GM13977 (cell line): Measurements from ENCODE around the gene IKBKG.
"Not testable (repeated sequence)": the region's sequence is repeated elsewhere in the genome, so short reads cannot be mapped to it uniquely, and the experiment has no call there.

Source experiments
- DNase-seq: peaks from one replicate; pipeline ENCODE4 v3.0.0; 2012; ENCODE audit warnings: low spot score
- CTCF ChIP-seq: IDR thresholded peaks from 2 replicates; pipeline ENCODE4 v1.5.1; 2012; ENCODE audit warnings: mild to moderate bottlenecking, control low read depth; ENCODE audit not compliant: insufficient read depth; ENCODE audit errors: extremely low read depth, missing control alignments
- in situ Hi-C: fragments of 300-500 bp; cut with MboI; formaldehyde crosslinking; loops from one replicate; pipeline ENCODE4 v1.12.0; 2022; ENCODE audit warnings: low sequenced_read_pairs, low pct_unique_long_range_greater_than_20kb, mixed read lengths, inconsistent platforms; ENCODE audit not compliant: unreplicated experiment

The IKBKG gene

GRCh38 chrX:154603438-154604430 is 56.3 kb downstream of the IKBKG start:
- DNase-seq, result no peak
- in situ Hi-C loops, result no loop called here
- TF ChIP-seq CTCF, result no peak

- no peak for TF ChIP-seq CTCF
- in situ Hi-C loops, result no loop called here
- no peak for DNase-seq
Observed at GRCh38 chrX:154605566-154605965, 58.1 kb downstream of the IKBKG start.

- in situ Hi-C loops, result no loop called here
- DNase-seq, result no peak
- TF ChIP-seq CTCF, result no peak
Observed at GRCh38 chrX:154607370-154607769, 60.0 kb downstream of the IKBKG start.

- DNase-seq, in situ Hi-C loops: not testable (repeated sequence)
Observed at GRCh38 chrX:154607976-154608375, 60.6 kb downstream of the IKBKG start.

- DNase-seq, in situ Hi-C loops: not testable (repeated sequence)
Observed at GRCh38 chrX:154608823-154609222, 61.4 kb downstream of the IKBKG start.

GRCh38 chrX:154611146-154611545 is 63.7 kb downstream of the IKBKG start:
- DNase-seq, in situ Hi-C loops: not testable (repeated sequence)

GRCh38 chrX:154613586-154613985 is 66.2 kb downstream of the IKBKG start:
- not testable (repeated sequence) for DNase-seq

More at GRCh38 chrX:154613586-154613985, 66.2 kb downstream of the IKBKG start:
- in situ Hi-C loops, result not testable (repeated sequence)
